Mesenteric fat pad (tissue), 1 donor: ENCODE data around the gene LAPTM5. TPM values are rescaled to one million over a fixed set of nuclear protein-coding genes. Genes with fewer than 3 reads are reported as not detected.
A peak's percentile ranks its signal among the peaks of the same experiment; 100 is the strongest.

ENCODE experiments used
- DNase-seq: peaks from one replicate; pipeline ENCODE4 v3.0.0-alpha.2; 2020; ENCODE audit warnings: low spot score
- total RNA-seq: library from RNA; stranded (reverse); fragmentation: NEBNext Ultra II Directional; extraction: Animal tissue kit (Norgen Biotek cat#: 25700); gene quantifications from one replicate; pipeline ENCODE4 v1.2.1, GENCODE V29; 2021
- donor health status: DM: yes; HTN: yes; CAD: no.

The LAPTM5 gene
- total RNA-seq, 1 donor from 2014 or later: 251 TPM

DNA sequence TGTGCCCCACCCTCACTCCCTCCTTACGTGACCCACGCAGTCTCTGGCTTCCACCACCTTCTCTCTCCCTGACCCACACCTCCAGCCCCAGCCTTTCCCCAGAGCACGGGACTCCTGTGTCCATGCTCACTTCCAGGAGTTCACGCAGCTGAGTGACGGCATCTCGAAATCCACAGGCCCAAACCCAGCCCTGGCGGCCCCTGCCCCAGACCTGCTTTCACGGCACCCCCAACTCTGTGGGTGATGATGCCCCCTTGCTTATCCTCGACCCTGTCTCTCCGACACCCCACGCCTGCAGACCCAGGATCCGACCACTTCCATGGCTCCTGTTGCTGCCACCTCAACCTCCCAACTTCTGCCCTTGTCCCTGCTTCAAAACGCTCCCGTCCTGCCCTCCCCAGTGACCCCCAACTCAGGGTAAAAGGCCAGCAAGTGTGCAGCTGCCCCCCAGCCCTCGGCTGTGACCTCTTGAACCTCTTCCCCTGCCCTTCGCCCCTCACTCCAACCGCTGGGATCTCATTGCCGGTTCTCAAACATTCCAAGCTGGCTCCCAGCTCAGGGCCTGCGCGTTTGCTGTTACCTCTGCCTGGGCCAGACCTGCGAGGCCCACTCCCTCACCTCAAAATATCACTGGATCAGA lies 30.4 kb upstream of the LAPTM5 start:
- no peak for DNase-seq

DNA sequence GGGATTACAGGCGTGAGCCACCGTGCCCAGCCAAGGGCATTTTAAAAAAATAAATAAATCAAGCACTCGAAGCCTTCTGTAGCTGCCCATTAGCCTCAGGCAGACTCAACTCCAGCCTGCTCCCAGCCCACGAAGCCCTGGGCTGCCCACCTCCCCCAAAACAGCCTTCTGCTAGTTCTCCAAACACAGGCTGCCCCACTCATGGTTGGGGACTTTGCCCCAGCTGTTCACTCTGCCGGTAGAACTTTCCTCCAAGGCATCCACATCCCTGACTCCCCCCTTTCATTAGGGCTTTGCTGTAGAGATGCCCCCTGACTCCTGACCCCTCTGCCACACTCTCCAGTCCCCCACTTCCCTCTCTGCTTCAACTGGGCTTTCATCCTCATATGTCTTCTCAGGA lies 29.7 kb upstream of the LAPTM5 start:
- DNase-seq: no peak

DNA sequence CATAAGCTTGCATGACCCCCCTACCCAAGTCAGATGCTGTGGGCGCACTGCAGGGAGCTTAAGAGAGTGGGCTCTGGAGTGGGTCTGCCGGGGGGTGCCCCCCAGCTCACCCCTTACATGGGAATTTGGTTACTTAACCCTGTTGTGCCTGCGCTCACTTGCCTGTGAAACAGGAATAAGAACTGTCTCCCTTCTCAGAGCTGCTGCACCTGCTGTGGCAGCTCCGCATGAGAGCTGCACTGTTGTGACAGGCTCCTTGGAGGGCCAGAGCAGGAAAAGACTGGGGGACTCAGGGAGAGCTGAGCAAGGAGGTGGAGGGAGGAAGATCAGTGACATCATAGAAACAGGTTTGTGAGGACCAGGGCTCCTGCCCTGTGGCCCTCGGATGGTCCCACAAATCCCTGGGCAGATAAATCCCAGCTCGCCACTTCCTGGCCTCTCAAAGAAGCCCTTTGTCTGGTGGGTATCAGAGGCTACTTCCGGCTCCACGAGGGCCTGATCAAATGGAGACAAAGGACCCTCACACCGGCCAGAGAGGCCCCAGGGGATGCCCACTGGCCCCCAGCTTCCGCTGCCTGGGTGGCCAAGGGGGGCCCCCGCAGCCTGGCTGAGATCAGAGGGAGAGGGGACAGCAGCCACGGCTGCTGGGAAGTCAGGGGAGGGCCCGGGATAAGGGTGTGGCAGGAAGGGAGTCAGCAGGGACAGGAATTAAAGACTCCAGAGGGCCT lies 28.9 kb upstream of the LAPTM5 start:
- DNase-seq: no peak

DNA sequence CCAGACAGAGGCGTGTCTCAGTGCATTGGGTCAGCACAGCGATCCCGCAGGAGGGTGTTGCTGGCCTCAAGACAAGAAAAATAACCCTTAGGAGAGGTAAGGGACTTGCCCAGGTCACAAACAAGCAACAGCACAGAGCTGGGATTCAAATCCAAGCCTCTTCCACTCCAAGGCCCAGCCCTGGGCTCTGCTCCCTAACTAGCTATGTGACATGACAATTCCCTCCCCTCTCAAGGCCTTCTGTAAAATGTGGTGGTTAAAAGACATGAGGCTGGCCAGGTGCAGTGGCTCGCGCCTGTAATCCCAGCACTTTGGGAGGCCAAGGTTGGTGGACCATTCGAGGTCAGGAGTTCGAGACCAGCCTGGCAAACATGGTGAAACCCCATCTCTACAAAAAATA lies 28.1 kb upstream of the LAPTM5 start:
- no peak for DNase-seq

DNA sequence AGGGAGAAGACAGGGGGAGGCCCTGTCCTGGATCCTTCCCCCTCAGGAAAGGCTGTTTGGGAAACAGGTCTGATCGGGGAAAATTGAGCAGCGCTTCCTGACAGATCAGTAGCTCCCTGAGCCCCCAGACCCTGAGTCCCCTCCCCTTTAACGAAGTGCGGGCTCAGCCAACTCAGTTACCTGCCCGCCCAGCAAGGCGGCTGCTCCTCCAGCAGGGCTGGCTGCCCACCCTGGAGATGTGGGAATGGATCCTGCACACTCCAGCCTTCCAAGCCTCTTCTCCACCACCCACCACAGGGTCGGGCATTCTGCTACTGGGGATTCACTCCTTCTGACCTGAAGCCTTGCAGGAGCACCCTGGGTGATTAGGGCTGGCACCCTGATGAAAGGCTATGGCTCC lies 27.6 kb upstream of the LAPTM5 start:
- DNase-seq: no peak

DNA sequence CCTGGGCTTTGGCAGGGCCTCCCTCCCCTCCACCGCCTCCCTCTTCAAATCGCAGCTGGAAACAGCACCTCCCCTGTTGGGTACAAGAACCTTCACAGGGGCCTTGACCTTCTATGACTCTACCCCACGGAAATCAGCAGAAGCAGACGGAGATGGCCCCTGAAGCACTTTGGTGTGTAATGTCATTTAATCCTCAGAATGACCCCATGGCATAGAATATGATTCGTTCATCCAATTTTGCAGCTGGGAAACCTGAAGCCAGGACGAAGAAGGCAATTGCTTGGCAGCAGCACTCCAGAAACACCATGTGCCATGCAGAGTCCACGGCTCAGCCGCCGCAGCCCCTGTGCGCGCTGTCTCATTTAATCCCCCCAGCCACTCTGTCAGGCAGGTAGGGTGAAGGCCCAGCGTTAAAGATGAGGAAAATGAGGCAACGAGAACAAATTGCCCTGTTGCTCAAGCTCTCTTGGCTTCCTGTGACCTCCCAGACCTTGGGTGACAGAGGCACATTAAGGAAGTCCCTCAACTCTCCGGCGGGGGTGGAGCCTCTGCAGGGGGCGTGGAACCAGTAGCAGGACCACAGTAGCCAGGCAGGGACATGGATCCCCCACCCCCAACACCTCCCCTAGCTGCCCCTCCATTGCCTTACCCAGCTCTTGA lies 25.8 kb upstream of the LAPTM5 start:
- no peak for DNase-seq

DNA sequence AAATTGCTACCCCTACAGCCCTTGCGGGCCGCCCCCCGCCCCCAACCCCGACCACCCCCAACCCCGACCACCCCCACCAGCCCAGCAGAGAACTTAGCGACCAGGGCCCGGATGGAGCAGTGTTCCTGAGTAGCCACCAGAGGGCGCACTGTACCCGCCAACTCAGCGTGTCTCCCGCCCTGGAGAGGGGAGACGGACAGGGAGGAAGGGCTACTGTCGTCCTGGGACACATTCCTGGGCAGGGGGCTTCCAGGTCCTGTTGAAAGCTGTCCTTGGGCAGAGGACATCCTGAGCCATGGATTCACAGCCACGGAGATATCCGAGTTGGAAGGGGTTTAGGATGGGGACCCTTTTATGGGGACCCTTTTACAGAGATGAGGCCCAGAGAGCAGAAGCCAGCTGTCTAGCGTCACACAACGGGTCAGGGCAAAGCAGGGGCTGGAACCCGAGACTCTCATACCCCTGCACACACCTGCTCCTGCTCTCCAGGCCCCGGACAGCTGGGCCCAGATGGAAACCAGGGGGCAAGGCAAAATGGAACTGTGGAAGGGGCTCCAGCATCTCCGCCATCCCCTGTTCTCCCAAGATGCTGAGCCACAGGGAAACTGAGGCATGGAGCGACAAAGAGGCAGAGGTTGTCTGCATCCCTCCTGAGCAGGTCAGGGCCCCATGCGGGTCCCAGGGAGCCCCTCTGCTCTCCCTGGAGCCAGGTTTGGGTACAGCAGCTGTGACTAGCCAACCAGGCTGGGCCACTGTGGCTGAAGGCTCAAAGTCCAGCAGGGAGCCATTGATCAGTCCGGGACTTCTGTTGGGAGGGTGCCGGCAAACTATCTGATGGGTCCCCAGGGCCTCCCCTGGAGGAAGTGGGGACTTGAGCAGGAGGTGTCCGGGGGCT lies 25.0 kb upstream of the LAPTM5 start:
- DNase-seq: no peak

DNA sequence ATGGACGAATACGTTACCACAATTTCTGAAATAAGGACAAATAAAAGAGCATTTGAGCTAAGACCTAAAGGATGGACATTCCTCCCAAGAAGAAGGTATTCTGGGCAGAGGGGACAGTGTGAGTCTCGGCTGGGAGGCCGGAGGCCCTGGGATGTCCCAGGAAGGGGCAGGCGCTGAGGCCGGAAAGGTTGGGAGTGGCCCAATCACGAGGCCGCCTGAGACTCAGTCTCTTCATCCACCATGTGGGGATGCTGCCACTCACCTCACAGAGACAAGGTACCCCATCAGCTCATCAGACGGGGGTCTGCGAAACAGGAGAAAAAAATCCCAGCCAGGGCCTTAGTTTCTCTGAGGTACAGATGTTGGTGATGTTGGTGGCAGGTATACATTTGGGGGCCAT lies 24.3 kb upstream of the LAPTM5 start:
- DNase-seq: no peak

DNA sequence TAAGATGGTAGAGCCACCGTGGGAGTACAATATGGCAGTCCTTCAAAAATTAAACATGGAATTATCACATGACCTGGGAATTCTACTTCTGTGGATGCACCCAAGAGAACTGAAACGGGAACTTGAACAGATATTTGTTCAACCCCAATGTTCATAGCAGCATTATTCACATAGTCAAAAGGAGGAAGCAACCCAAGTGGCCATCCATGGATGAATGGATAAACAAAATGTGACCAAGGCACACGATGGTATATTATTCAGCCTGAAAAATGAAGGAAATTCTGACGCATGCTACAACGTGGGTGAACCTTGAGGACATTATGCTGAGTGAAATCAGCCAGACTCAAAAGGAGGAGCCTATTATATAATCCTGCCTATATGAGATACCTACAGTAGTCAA lies 22.8 kb upstream of the LAPTM5 start:
- no peak for DNase-seq

DNA sequence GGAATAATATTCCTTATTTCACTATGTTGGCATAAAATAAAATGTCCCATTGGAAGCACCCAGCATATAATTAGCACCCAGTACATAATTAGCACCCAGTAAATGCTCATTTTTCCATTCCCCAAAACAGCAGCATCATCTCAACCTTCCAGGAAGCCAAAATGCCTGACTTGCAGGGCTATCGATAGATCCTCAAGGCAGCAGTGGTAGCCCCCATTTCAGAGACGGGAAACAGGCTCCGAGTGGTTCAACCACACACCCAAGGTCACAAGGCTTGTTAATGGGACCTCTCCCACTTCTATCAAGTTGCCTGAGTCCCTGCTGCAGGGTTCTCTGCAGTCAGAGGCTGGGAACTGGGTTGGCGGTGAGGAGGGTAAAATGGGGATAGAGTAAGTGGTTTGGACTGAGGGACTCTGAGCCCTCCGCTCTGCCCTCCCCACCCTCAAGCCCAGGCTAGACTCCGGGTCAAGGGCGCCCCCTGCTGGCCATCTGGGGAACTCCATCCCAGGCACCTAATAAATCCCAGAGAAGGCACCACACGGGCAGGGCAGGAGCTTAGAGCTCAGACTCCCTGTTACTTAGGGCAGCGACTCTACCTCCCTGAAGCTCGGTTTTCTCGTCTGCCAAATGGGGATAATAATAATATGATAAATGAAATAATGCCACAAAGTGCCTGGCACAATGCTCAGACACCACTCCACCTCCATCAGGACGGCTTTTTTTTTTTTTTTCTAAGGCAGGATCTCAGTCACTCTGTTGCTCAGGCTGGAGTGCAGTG lies 21.9 kb upstream of the LAPTM5 start:
- peak; percentile 95 for DNase-seq

DNA sequence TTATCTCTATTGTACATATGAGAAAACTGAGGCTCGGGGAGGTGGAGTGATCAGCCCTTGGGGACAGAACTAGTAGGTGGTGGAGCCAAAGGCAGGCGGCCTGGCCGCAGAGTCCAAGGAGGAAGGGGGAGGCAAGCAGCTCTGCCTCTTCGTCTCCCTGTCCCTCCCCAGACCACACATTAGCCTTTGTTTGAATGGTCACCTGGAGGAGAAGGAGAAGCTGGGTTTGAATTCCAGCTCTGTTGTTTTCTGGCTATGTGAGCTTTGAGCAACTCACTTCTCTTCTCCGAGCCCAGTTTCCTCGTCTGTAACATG lies 21.4 kb upstream of the LAPTM5 start:
- DNase-seq: no peak

DNA sequence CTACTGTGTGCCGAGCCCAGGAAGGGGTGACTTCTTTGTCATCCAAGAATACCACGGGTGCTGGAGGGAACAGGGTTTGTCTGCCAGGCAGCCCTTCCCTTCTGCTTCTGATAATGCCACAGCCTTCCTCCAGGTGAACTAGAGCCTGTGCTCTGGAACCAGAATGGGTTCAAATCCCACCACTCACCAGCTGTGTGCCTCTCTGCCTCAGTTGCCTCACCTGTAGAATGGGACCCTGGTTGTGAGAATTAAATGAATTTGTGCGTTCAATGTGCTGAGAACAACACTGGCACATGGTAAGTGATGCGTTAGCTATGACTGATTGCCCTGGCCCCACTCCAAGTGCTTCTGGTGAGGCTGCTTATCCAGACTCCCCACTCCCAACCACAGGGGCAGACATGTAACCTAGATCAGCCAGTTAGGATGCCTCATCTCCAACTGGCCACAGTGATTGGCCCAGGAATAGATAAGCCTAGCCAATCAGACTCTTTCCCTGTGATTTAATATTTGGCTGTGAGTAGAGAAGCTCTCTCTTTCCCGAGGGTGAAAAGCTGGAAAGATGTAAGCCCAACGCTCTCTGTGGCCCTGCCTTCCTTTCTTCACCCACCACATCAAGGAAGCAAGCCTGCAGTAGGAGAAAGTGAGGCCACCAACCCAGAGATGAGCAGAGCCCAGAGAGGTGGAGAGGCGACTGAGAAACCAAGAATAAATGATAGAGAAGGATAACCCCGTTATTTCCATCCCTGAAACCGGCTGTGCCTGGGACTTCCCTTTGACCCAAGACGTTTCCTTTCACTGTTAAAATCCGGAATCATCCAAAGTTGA lies 20.8 kb upstream of the LAPTM5 start:
- no peak for DNase-seq

DNA sequence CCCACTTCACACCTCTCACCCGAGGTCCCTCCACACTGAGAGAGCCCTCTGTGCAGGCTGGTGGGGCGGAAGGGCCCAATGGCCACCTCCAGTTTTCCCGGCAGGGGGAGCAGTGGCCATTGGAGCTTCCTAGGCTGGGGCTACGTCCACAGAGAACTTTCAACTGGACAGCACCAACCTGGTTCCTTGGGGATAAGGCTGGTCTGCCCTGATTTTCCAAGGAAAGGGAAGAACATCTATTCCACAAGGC lies 20.3 kb upstream of the LAPTM5 start:
- no peak for DNase-seq

DNA sequence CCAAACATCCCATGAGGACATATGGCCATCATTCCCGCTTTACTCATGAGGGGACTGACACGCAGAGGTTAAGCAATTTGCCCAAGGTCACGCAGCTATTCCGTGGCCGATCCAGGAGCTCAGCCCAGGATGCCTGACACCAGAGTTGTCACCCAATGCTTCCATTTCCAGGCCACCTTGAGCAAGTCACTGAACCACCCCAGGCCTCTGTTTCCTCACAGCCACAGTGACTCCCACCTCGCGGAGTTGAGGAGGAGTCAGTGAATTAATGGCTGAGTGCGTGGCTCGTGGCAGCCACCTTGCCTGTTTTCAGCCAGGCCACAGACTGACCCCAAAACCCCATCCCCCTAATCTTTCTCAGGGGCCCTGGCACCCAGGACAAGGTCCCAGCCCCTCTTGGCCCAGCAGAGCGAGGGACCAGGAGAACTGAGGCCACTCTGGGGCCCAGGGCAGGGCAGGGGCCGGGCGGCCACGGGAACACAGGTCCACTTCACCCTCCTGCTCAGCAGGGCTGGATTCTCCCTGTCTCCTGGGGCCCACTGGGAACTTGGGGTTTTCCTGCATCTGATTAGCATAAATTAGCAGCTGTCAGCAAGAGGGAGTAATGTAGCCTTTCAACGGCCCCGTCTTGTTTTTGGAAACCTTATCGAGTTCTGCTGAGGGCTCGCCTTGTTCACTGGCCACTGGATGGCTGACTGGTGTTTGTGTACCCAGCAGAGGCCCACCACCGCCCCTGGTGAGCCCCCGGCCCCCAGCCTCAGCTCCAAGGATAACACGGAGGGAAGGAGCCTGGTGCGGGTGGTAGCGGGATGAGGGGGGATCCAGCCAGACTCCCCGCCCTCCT lies 19.7 kb upstream of the LAPTM5 start:
- no peak for DNase-seq

DNA sequence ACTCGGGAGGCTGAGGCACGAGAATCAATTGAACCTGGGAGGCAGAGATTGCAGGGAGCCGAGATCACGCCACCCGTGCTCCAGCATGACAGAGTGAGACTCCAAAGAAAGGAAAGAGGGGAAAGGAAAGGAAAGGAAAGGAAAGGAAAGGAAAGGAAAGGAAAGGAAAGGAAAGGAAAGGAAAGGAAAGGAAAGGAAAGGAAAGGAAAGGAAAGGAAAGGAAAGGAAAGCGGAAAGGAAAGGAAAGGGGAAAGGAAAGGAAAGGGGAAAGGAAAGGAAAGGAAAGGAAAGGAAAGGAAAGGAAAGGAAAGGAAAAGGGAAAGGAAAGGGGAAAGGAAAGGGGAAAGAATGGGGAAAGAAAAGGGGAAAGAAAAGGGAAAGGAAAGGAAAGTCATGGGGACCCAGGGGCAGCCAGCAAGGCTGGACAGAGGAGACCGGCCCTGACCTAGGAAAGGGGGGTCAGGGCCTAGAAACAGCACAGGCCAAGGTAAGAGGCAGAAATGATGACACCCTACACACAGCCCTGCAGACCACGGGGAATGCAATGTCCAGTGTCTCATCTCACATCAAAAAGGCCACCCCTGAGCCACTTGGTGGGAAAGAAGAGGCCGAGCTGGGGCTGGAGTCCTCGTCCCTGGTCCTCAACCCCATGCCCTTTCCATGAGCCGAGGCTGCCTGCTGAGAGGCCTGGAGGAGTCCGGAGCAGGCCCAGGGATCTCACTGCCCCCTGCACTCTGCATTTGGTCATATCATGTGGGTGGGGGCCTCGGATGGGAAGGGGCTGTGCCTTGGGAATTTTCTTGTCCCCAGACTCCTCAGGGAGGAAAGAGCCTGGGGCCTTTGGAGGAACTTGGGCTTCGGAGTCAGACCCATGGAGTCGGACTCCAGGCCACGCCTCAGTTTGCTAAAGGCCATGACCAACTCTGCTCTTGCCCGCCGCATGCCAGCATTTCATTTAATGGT lies 18.8 kb upstream of the LAPTM5 start:
- no peak for DNase-seq

DNA sequence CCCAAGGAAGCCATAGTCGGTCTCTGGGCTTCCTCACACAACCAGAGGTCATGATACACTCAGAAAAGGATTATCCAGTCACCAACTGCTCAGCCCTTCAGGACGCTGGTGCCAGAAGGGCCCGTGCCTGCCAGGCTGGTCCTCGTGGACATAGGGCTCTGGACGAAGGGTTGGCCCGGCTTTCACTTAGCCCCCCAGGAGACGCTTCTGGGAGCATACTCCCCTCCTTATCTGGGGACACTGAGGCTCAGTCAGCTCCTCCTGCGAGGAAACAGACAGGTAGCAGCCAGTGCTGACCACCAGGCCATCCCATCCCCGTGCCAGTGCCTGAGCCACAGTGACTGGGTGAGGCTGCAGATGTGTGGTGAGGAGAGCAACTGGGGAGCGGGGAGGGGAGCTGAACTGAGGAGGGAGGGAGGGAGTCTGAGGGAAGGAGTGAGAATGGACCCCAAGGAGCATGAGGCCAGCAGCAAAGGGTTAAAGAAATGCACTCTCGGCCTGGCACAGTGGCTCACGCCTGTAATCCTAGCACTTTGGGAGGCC lies 17.9 kb upstream of the LAPTM5 start:
- DNase-seq: no peak

DNA sequence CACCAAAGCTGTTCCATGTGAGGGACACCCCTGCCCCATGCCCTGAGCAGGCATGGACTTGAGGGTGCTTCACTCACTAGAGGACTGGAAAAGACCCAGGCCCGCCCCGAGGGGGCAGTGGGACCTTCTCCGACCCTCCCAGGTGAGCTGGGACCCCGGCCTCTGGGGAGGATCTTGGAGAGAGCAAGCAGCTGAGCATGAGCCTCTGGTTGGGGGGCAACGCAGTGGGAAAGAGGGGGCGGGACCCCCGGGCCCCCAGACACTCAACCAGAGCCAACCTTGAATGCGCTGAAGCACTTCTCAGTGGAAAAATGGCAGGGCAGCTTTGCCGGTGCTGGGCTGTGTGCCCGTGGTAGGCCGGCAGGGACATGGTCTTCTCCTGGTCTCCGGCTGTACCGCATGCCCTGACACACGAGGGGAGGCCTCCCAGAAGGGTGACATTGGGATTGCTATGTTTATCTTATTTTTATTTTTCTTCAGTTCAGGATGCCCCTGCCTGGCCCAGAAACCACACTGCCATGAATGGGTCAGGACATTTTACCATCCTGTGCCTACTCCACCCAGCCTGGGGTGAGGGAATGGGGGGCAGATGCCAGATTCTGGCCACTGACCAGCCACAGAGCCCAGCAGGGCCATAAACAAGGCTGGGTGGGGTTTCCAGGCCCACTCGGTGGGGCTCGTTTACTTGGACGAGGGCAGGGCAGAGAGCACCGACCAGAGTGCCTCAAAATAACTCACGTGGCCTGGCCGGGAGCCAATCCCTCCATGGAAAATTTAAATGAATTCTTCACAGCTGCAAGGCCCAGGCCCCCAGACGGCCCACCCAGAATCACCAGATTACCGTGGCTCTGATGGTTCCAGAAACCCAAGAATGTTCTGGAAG lies 17.2 kb upstream of the LAPTM5 start:
- DNase-seq: no peak
